ENCODE measurements around the gene REPS2.

REPS2 gene

GRCh38 chrX:16916561-16916960, 29.9 kb upstream of the REPS2 start:
- no peak overlapping the region for H3K56ac ChIP-seq (ENCODE audit: low read length)
- no peaks in the 10 kb centered on the region for H3K79me2 ChIP-seq (ENCODE audit: control insufficient read depth, insufficient read depth, low read length)
- no peak overlapping the region for H3K4me3 ChIP-seq (ENCODE audit: low read length)
- no peak overlapping the region for H2AK5ac ChIP-seq (ENCODE audit: low read length)
- no peak overlapping the region for H2BK15ac ChIP-seq (replicated peaks; ENCODE audit: low read depth)
- H3K18ac ChIP-seq (ENCODE audit: low read length) = no peak overlapping the region
- no CpG with 5 or more reads among the region's 5 CpGs for WGBS (ENCODE audit: extremely low coverage, insufficient coverage, low lambda C conversion rate)
- H2BK5ac ChIP-seq (ENCODE audit: low read length) = no peak overlapping the region
- no peak overlapping the region for H4K5ac ChIP-seq (ENCODE audit: low read length)
- DNase-seq = no peak
- H3K27me3 ChIP-seq (ENCODE audit: insufficient read depth, low read length, poor library complexity) = no peaks in the 10 kb centered on the region
- no peaks in the 10 kb centered on the region for H3K79me1 ChIP-seq (ENCODE audit: low read length)
- H3K4me2 ChIP-seq (ENCODE audit: low read length) = no peak overlapping the region
- no peak overlapping the region for H3K9ac ChIP-seq (ENCODE audit: low read length)
- H3K36me3 ChIP-seq (ENCODE audit: control insufficient read depth, insufficient read depth, low read length) = no peaks in the 10 kb centered on the region
- H3K27ac ChIP-seq (ENCODE audit: low read depth, low read length) = no peak overlapping the region
- H2BK120ac ChIP-seq (ENCODE audit: low read depth, low read length) = no peak overlapping the region
- H3K4ac ChIP-seq (ENCODE audit: low read depth, low read length) = no peak overlapping the region
- H4K8ac ChIP-seq (ENCODE audit: low read depth, low read length) = no peak overlapping the region
- H3K4me1 ChIP-seq (ENCODE audit: control insufficient read depth, low read depth, low read length) = no peaks in the 10 kb centered on the region
- H3K23ac ChIP-seq (ENCODE audit: low read length) = no peak overlapping the region

GRCh38 chrX:16917120-16917519, 29.3 kb upstream of the REPS2 start:
- Histone ChIP-seq H4K5ac (ENCODE audit: low read length) (no peak overlapping the region), H2BK15ac (replicated peaks; ENCODE audit: low read depth) (no peak overlapping the region), H3K4me2 (ENCODE audit: low read length) (no peak overlapping the region), H3K9ac (ENCODE audit: low read length) (no peak overlapping the region), H3K18ac (ENCODE audit: low read length) (no peak overlapping the region), H3K27ac (ENCODE audit: low read depth, low read length) (no peak overlapping the region), H4K8ac (ENCODE audit: low read depth, low read length) (no peak overlapping the region), H2BK5ac (ENCODE audit: low read length) (no peak overlapping the region), H3K79me1 (ENCODE audit: low read length) (no peaks in the 10 kb centered on the region), H2BK120ac (ENCODE audit: low read depth, low read length) (no peak overlapping the region), H2AK5ac (ENCODE audit: low read length) (no peak overlapping the region), H3K79me2 (ENCODE audit: control insufficient read depth, insufficient read depth, low read length) (no peaks in the 10 kb centered on the region), H3K36me3 (ENCODE audit: control insufficient read depth, insufficient read depth, low read length) (no peaks in the 10 kb centered on the region), H3K23ac (ENCODE audit: low read length) (no peak overlapping the region), H3K4me3 (ENCODE audit: low read length) (no peak overlapping the region), H3K56ac (ENCODE audit: low read length) (no peak overlapping the region), H3K4me1 (ENCODE audit: control insufficient read depth, low read depth, low read length) (no peaks in the 10 kb centered on the region), H3K4ac (ENCODE audit: low read depth, low read length) (no peak overlapping the region), H3K27me3 (ENCODE audit: insufficient read depth, low read length, poor library complexity) (no peaks in the 10 kb centered on the region)
- DNase-seq = no peak
- no CpG with 5 or more reads among the region's 6 CpGs for WGBS (ENCODE audit: extremely low coverage, insufficient coverage, low lambda C conversion rate)

DNA sequence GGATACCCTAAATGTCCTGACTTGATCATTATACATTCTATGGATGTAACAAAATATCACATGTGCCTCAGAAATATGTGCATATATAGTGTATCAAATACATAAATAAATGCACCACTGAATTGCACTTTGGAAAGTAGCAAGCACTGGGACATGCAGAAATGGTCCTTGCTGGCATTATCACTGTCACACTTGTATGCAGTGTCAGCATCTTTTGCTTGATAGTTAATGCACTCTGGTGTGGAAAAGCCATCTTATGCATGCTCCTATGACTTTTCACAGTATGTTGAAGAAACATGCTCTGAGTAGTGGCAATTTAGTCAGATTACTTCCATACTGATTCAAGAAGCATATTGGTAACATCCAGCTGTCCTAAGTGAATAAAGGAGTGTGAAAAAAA, 27.5 kb upstream of the REPS2 start:
- no peaks in the 10 kb centered on the region for H3K27me3 ChIP-seq (ENCODE audit: insufficient read depth, low read length, poor library complexity)
- DNase-seq = no peak

DNA sequence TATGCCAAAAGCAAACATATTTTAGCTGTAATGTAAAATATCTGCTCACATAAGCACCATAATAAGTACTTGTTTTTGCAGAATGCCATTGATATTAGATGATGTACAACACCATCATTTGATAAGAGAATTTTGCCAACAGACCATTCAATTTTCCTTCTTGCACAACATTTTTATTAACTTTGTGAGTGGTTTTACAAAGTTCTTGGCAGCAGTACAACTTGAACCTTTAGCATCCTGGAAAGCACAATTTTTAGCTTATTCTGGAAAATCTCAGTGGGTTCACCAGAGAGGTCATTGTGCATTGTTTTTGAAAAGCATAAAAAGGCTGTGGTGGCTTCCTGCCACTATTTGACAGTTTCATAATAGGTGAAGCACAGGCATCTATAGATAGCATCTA, 26.4 kb upstream of the REPS2 start:
- Histone ChIP-seq H3K27ac (ENCODE audit: low read depth, low read length) (no peak overlapping the region), H3K79me1 (ENCODE audit: low read length) (no peaks in the 10 kb centered on the region), H2BK5ac (ENCODE audit: low read length) (no peak overlapping the region), H4K8ac (ENCODE audit: low read depth, low read length) (no peak overlapping the region), H3K4me2 (ENCODE audit: low read length) (no peak overlapping the region), H4K5ac (ENCODE audit: low read length) (no peak overlapping the region), H2BK120ac (ENCODE audit: low read depth, low read length) (no peak overlapping the region), H3K56ac (ENCODE audit: low read length) (no peak overlapping the region), H3K79me2 (ENCODE audit: control insufficient read depth, insufficient read depth, low read length) (no peaks in the 10 kb centered on the region), H3K9ac (ENCODE audit: low read length) (no peak overlapping the region), H2AK5ac (ENCODE audit: low read length) (no peak overlapping the region), H2BK15ac (replicated peaks; ENCODE audit: low read depth) (no peak overlapping the region), H3K18ac (ENCODE audit: low read length) (no peak overlapping the region), H3K36me3 (ENCODE audit: control insufficient read depth, insufficient read depth, low read length) (no peaks in the 10 kb centered on the region), H3K27me3 (ENCODE audit: insufficient read depth, low read length, poor library complexity) (no peaks in the 10 kb centered on the region), H3K4me3 (ENCODE audit: low read length) (no peak overlapping the region), H3K4me1 (ENCODE audit: control insufficient read depth, low read depth, low read length) (no peaks in the 10 kb centered on the region), H3K4ac (ENCODE audit: low read depth, low read length) (no peak overlapping the region), H3K23ac (ENCODE audit: low read length) (no peak overlapping the region)
- no peak for DNase-seq

More for the DNA sequence above, 27.5 kb upstream of the REPS2 start:
- Histone ChIP-seq H3K18ac (ENCODE audit: low read length) (no peak overlapping the region), H2AK5ac (ENCODE audit: low read length) (no peak overlapping the region), H3K4ac (ENCODE audit: low read depth, low read length) (no peak overlapping the region), H3K56ac (ENCODE audit: low read length) (no peak overlapping the region), H3K23ac (ENCODE audit: low read length) (no peak overlapping the region), H4K8ac (ENCODE audit: low read depth, low read length) (no peak overlapping the region), H3K9ac (ENCODE audit: low read length) (no peak overlapping the region), H3K4me3 (ENCODE audit: low read length) (no peak overlapping the region), H3K79me1 (ENCODE audit: low read length) (no peaks in the 10 kb centered on the region), H3K4me1 (ENCODE audit: control insufficient read depth, low read depth, low read length) (no peaks in the 10 kb centered on the region), H3K79me2 (ENCODE audit: control insufficient read depth, insufficient read depth, low read length) (no peaks in the 10 kb centered on the region), H4K5ac (ENCODE audit: low read length) (no peak overlapping the region), H2BK120ac (ENCODE audit: low read depth, low read length) (no peak overlapping the region), H2BK15ac (replicated peaks; ENCODE audit: low read depth) (no peak overlapping the region), H3K27ac (ENCODE audit: low read depth, low read length) (no peak overlapping the region), H3K4me2 (ENCODE audit: low read length) (no peak overlapping the region), H2BK5ac (ENCODE audit: low read length) (no peak overlapping the region), H3K36me3 (ENCODE audit: control insufficient read depth, insufficient read depth, low read length) (no peaks in the 10 kb centered on the region)

DNA sequence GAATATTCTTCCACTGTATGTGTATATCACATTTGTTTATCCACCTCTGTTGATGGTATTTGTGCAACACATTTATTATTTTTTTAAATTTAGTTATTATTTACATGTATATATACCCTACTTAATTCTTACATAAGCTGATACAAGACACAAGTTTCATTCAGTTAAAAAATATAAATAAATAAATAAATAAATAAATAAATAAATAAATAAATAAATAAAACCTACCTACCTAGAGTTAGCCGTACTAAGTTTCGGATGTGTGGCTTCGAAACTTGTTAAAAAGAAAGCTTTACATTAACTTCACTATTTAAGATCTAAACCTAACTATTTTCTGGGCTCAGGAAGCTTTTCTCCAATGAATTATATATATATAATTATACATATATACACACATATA, 23.3 kb upstream of the REPS2 start:
- Histone ChIP-seq H3K18ac (ENCODE audit: low read length) (no peak overlapping the region), H4K8ac (ENCODE audit: low read depth, low read length) (no peak overlapping the region), H3K4me3 (ENCODE audit: low read length) (no peak overlapping the region), H3K79me1 (ENCODE audit: low read length) (no peaks in the 10 kb centered on the region), H2BK5ac (ENCODE audit: low read length) (no peak overlapping the region), H3K79me2 (ENCODE audit: control insufficient read depth, insufficient read depth, low read length) (no peaks in the 10 kb centered on the region), H3K56ac (ENCODE audit: low read length) (no peak overlapping the region), H4K5ac (ENCODE audit: low read length) (no peak overlapping the region), H3K27ac (ENCODE audit: low read depth, low read length) (no peak overlapping the region), H2BK15ac (replicated peaks; ENCODE audit: low read depth) (no peak overlapping the region), H3K4ac (ENCODE audit: low read depth, low read length) (no peak overlapping the region), H2BK120ac (ENCODE audit: low read depth, low read length) (no peak overlapping the region), H2AK5ac (ENCODE audit: low read length) (no peak overlapping the region), H3K36me3 (ENCODE audit: control insufficient read depth, insufficient read depth, low read length) (no peaks in the 10 kb centered on the region), H3K9ac (ENCODE audit: low read length) (no peak overlapping the region), H3K4me1 (ENCODE audit: control insufficient read depth, low read depth, low read length) (no peaks in the 10 kb centered on the region), H3K23ac (ENCODE audit: low read length) (no peak overlapping the region), H3K27me3 (ENCODE audit: insufficient read depth, low read length, poor library complexity) (no peaks in the 10 kb centered on the region), H3K4me2 (ENCODE audit: low read length) (no peak overlapping the region)
- WGBS (ENCODE audit: extremely low coverage, insufficient coverage, low lambda C conversion rate) = no CpG with 5 or more reads among the region's 3 CpGs
- DNase-seq = no peak

- Histone ChIP-seq H3K79me1 (ENCODE audit: low read length) (no peaks in the 10 kb centered on the region), H3K9ac (ENCODE audit: low read length) (no peak overlapping the region), H3K4ac (ENCODE audit: low read depth, low read length) (no peak overlapping the region), H3K27me3 (ENCODE audit: insufficient read depth, low read length, poor library complexity) (no peaks in the 10 kb centered on the region), H3K4me2 (ENCODE audit: low read length) (no peak overlapping the region), H3K79me2 (ENCODE audit: control insufficient read depth, insufficient read depth, low read length) (no peaks in the 10 kb centered on the region), H2BK15ac (replicated peaks; ENCODE audit: low read depth) (no peak overlapping the region), H3K27ac (ENCODE audit: low read depth, low read length) (no peak overlapping the region), H2BK5ac (ENCODE audit: low read length) (no peak overlapping the region), H3K18ac (ENCODE audit: low read length) (no peak overlapping the region), H3K56ac (ENCODE audit: low read length) (no peak overlapping the region), H3K4me1 (ENCODE audit: control insufficient read depth, low read depth, low read length) (no peaks in the 10 kb centered on the region), H3K4me3 (ENCODE audit: low read length) (no peak overlapping the region), H4K5ac (ENCODE audit: low read length) (no peak overlapping the region), H3K23ac (ENCODE audit: low read length) (no peak overlapping the region), H3K36me3 (ENCODE audit: control insufficient read depth, insufficient read depth, low read length) (no peaks in the 10 kb centered on the region), H2AK5ac (ENCODE audit: low read length) (no peak overlapping the region), H4K8ac (ENCODE audit: low read depth, low read length) (no peak overlapping the region), H2BK120ac (ENCODE audit: low read depth, low read length) (no peak overlapping the region)
- no peak for DNase-seq
- WGBS (ENCODE audit: extremely low coverage, insufficient coverage, low lambda C conversion rate) = no CpG with 5 or more reads among the region's 1 CpG
Observed at GRCh38 chrX:16924631-16925480, 21.6 kb upstream of the REPS2 start.

Measured in mesendoderm (in vitro differentiated cells).